ENCODE measurements around the gene MTMR2.
"Not testable (repeated sequence)": the region's sequence is repeated elsewhere in the genome, so short reads cannot be mapped to it uniquely, and the experiment has no call there.

MTMR2 gene

DNA sequence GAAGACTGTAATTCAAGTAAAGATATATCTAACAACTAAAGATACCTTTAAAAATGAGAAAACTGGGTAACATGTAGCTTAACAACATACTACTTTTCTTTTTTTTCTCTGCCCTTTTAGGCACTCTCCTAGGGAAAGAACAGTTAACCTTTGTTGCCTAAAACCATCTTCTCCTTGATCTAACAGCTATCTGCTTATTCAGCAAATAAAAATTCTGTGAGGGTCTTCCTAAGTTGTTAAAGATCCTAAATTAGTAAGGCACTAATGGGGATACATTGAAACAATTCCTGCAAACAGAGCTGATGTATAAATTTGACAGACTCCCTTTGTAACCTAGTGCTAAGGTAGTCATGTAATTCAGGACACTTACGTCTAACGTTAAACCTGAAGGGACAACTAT lies 39.1 kb downstream of the MTMR2 start:
- DNase-seq: no peak

DNA sequence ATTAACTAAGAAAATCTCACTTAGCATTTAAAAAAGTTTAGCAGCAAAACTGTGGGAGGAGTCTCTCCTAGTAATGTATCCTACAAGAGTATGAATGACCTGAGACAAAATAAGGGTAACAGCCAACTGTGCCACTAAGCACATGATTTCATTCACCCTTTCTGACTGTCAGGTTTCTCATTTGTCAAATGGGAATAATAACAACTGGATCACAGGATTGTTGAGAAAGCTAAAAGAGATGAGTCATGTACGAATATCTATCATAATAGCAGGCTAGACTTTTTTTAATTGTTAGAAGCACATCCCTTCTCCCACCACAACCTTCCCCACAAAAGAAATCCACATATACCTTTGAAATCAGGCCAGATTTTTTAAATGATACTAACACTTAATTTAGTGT lies 39.5 kb downstream of the MTMR2 start:
- no peak for DNase-seq

DNA sequence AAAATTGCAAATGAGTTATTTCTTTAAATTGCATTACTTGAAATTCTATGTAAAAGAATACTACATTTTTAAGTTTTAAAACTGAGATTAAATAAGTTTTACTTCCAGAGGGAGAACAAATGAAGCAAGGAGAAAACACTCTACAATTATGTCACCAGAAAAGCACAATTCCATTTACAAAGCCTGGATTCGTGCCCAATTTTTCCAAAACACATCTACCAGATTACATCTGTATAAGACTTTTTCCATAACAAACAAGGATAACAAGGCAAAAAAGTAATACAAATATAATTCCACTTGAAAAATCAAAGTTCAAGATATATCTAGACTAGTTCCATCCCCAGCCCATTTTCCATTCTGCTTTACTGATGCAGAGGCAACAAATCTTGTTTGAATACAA lies 40.5 kb downstream of the MTMR2 start:
- DNase-seq: no peak

DNA sequence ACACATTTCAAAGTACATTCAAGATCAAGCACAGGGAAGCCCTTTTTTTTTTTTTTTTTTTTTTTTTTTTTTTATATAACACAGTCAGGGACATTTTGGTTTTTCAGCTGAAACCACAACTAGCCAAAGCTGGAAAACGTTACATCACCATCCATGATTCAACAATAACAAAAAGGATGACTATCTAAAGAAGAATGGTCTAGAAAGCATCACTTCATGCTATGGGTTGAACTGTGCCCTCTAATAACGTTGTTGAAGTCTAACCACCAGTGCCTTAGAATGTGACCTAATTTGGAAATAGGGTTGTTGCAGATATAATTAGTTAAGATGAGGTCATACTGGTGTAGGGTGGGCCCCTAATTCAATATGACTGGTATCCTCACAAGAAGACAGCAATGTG lies 46.6 kb downstream of the MTMR2 start:
- DNase-seq: no peak

DNA sequence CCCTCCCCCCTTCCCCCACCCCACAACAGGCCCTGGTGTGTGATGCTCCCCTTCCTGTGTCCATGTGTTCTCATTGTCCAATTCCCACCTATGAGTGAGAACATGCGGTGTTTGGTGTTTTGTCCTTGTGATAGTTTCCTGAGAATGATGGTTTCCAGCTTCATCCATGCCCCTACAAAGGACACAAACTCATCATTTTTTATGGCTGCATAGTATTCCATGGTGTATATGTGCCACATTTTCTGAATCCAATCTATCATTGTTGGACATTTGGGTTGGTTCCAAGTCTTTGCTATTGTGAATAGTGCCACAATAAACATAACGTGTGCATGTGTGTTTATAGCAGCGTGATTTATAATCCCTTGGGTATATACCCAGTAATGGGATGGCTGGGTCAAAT lies 53.0 kb downstream of the MTMR2 start:
- DNase-seq: not testable (repeated sequence)

DNA sequence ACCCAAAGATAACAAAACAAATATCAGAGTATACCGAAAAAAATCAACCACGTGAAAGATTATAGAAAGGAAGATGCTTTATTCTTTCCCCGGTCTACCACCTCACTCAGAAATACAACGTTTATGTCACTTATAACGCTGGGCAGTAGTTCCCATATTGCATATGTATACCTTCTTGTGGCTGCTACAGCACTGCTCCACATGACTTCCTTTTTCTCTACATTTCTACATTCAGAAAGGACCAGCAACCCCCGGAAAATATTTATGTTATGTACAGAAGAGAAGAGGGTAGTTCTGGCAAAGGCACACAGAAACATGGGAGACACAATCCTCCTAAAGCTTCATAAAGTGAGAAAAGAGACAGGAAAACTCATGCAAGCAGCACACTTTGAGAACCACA lies 56.8 kb downstream of the MTMR2 start:
- no peak for DNase-seq

DNA sequence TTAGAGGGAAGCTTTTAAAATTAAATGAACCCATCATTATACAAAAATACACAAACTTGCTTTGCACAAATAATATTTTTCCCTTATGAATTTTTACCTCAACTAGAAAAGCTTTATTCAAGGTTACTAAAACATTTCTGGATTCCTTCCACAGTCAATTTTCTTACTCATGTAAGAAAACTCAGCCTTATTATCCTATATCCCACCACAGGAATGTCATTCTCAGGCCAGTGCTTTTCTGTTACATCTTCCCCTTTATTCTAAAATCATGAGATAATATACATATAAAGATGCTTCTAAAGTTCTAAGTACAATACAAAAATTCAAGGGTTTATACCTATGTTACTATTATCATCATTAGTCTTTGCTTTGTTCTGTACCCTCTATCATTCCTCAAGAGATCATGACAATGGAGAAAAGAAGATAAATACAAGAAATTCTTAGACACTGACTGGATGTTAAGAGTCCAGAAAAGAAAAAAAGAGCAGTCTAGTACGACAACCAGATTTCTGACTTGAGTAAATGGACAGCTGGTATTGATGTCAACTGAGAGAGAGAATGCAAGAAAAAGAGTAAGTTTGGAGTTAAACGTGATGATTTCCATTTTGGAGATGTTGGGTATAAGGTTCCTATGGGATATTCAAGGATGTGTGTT lies 60.3 kb downstream of the MTMR2 start:
- DNase-seq: no peak

DNA sequence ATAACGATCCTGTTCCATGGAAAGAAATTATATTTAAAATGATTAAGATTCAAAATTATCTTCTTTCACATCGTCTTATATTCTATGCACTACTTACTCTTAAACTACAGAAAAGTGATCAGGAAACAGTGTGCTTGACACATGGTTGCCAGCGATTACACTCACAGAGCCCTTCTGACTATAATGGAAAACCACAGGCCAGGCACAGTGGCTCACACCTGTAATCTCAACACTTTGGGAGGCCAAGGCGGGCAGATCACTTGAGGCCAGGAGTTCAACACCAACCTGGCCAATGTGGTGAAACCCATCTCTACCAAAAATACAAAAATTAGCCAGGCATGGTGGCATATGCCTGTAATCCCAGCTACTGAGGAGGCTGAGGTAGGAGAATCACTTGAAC lies 63.9 kb downstream of the MTMR2 start:
- not testable (repeated sequence) for DNase-seq

DNA sequence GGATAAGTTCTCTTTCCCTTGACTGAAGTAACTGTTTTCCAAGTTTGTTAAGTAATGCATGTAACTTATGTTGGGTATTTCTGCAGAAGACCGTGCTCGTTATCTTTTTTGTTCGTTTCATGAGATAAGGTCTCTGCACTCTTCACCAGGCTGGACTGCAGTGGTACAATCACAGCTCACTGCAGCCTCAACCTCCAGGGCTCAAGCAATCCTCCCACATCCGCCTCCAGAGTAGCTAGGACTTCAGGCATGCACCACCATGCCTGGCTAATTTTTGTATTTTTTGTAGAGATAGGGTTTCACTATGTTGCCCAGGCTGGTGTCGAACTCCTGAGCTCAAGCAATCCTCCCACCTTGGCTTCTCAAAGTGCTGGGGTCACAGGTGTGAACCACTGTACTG lies 69.5 kb downstream of the MTMR2 start:
- not testable (repeated sequence) for DNase-seq

DNA sequence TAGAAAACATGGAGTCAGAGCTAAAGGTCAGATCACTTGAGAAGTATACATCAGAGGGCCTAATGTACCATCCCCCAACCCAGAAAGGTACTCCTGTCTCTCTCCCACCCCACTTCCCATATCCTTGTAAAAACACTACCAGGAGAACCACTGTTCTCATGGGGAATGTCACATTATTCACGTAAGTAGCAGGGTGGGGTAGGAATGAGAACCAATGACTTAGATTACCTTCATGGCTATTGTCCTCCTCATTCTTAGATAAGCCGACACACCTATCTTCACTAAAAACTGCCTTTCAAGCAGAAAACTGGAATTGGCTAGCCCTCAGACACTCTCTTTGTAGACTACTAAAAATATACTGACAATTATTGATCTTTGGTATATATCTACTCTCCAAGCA lies 70.0 kb downstream of the MTMR2 start:
- no peak for DNase-seq

DNA sequence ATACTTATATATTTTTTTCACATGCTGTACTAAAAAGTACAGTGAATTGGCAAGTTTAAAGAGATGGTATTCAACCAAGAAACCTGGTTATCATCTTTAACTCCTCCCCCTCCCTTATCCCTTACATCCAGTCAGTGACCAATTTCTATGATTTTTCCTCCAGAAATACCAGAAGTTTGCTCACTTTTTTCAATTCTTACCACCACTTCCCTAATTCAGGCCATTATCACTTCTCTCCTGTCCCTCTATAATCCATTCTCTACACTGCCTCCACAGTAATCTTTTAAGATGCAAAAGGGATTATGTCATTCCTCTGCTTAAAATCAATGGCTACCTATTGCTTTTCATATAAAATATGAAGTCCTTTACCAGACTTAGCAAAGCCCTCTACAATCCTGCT lies 70.8 kb downstream of the MTMR2 start:
- DNase-seq: no peak

DNA sequence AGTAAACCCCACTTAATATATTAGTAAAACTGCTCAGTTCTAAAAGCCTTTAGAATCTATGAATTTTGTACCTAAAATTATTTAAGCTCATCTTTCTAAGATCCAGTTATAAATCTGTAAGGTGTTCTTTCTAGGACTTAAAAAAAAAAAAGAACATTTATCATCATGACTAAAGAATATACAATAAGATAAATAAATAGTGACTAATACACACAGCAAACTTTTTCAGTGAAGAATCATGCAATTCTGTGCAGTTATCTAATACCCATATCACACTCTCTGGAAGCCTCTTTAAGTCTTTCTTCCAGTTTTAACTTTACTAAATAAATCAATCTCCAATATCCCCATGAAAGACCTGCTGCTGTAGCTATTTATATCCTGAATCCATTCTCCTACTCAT lies 73.8 kb downstream of the MTMR2 start:
- no peak for DNase-seq

DNA sequence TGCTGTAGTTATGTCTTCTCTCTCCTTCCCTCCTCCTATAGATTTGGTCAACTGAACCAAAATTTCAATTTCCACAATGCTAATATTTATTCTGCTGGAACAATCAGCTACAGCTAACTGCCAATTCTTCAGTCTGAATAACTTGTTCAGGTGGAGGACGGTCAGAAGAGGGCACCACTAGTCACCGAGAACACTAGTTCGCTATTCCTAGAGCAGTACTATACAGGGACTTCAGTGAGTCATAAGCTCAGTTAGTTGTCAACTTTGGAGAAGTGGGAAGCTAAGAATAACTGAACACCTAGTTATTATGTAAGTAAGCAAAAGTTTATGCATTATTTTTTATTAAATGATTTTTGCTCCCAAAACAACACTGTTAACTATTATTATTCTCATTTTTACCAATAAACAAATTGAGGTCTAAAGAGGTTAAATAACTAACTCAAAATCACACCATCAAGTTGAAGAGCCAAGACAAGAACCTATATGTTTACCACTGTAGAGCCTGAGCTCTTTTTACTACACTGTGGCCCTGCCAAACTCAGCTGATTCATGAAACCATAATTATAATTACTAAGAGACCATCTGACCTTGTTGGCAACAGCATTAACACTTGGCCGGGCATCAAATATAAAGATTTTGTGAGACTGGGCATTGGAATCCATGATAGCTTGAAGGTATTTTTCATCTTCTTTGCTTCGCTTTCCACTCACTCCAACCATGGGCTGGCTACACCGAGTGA lies 74.7 kb downstream of the MTMR2 start:
- DNase-seq: peak in 30 of 51 donors; percentile 0 to 58 (median 27)

DNA sequence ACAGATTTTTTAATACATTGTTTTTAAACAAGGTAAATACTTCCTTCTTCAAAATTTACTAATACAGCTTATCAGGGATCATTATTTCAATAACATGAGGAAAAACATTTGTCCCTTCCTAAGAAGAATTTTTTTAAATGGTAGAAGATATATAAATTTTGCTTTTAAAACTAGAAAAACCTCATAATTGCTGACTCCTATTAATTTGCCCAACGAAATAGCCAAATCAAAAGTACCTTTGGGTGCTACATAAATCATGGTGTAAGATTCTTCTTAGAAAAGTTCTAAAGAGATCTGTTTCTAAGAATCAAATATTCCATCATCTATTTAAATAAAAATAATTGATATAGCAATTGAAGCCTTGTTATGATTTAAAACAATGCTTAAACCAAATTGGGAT lies 78.7 kb downstream of the MTMR2 start:
- no peak for DNase-seq

DNA sequence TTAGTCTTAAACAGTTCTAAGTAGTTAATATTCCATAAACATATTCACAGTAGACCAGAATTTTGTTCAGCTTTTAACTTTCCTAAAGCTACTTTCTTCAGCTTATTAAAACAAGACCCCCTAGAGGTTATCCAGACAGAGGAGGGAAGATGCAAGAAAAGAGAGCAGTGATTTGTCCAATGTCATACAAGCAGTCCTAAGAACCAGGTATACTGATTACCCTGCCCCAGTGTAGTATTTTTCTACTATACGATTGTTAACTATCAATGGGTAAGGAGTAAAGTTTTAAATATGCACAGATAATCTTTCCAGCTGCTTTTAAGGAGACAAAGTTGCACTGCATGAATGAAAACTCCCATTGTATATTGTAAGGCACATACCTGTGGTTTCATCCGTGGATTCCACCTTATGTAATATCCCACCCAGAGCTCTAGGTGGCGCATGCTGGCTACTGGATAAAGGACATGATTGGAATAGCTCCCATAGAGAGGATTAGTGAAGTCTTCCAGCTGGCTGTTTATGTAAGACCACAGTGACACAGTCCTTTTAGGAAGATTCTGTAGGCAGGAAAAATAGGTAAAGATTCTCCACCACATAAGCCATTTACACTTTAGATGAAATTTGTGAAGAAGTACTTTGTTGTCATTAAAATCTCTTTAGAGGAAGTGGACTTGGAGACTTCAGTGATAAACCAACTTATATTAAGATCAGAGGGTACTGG lies 88.0 kb downstream of the MTMR2 start:
- peak in 31 of 51 donors; percentile 1 to 69 (median 26) for DNase-seq

DNA sequence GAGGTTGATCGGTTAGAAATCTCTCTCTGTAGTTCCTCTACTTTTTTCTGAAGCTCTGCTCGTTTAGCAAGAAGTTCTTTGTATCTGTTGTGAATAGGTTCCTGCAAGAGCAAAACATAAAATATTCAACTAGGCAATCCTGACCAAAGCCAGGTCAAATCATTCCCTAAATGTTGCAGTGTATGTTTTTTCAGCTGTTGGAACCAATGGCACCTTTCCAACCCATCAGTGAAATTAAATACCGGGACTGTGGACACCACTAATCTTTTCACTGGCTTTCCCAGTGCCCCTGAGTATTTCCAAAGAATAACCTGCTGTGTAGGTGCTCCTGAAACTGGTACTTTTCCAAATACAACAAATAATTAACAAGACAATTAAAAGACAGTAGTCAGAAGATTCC lies 88.6 kb downstream of the MTMR2 start:
- no peak for DNase-seq

DNA sequence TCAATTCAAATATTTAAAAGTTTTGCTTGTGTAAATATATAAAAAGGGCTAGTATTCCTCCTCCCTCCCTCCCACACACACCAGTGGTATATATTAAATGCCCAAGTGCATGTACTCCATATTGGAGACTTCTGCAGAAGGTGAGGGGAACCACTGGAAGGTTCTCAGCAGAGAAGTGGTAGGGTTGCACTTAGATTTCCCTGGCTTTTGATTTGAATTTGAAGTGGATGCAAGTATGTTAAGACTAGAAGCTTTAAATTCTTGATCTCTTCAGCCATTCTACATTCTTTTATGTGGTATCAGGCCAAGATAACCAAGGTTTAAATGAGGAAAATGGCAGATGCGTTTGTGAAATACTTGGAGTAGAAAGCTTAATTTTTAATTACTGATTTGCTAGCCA lies 90.5 kb downstream of the MTMR2 start:
- no peak for DNase-seq

DNA sequence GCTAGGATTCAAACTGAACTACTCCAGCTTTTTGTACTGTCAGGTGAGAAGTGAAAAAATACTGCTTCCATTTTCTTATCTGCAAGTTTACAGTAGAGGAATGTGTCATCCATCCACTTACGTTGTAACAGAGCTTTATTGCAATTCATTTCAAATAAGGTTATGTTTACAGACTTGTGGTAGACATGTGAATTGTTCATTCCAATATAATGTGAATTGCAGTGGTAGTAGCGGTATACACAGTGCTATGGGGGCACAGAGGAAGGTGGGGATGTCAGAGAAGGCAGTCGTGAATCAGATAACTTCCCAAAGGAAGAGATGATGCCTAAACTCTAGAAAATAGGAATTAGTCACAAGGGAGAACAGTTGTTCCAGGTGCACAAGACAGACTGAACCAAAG lies 91.1 kb downstream of the MTMR2 start:
- DNase-seq: no peak

DNA sequence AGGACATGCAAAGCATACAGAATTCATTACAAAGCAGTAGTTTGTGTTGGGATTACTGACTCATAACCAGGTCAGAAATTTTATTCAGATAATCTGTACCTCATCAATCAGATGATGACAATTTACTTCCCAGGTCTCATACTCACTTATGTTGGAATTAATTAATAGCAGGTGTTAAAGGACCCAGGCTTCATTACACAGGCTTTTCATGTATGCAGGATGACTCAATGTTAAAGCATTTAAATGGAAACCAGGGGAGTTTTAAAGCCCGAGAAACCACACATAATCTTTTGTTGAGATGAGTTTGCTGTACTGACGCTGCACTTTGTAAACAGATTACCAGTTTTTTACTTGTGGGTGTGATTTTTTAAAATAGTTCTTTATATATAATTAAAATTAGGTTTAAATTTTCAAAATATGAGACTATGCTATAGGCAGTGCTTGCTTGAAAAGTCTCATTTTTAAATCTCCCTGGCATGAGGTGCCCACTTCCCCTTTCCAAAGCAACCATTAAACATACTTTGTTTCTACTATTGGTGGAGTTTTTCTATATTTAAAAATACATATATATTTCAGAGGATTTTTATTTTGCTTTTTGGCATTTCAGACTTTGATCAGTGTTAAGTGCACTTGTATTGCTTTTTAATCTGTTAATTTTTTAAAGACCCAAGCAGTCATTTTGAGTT lies 92.6 kb downstream of the MTMR2 start:
- DNase-seq: no peak

DNA sequence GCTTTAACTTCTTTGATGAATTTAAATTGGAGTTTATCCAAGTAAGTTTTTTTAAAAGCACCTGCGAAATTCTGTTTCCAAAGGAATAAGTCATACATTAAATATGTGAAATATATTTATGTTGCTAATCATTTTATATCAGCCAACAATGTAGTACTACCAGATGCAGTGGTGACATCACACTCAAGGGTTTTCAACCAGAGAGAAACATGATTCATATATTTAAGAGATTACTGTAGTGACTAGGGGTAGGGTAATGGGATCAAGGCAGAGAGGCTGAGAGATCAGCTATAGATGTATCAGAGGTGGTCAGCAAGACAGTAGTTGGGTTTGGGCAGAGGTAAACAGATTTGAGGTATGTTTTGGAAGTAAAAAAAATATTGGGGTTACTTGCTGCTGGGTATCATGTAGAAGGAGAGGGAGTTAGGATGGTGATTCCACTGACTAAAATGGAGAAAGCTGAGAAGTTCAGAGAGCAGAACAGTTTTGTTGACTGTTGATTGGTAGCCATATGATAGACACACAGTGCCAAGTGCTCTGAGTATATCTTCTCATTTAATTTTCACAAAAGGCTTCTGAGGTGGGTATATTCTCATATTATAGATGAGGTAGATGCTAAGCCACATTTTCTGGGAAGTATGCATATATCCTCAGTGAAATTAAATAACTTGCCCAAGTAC lies 94.2 kb downstream of the MTMR2 start:
- no peak for DNase-seq

DNA sequence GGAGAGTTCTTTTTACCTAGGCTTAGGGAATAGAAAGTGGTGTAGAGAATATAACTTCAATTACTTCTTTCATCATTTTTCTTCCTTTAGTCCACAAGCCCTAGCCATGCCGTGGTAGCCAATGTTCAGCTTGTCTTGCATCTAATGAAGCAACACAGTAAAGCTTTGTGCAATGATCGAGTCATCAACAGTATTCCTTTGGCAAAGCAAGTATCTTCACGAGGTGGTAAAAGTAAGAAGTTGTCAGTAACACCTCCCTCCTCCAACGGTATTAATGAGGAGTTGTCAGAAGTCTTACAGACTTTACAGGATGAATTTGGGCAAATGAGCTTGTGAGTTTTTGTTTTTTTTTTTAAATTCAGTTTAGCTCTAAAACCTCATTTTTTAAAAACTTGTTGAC lies 96.2 kb downstream of the MTMR2 start:
- no peak for DNase-seq

DNA sequence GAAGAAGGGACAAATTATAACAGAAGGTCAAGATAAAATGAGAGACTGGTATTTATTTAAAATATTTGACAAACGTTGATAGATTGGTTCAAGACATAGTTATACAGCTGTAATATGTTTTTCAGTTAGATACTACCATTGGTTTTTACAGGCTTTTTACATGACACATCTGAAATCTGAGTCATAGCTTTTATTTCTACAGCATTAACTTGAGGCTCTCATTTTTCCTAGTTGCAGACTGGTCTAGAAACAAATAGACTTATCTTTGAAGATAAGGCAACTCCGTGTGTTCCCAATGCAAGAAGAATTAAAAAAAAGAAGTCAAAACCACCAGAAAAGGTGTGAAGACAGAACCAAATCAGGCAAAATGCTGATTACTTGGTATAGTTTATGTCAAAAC lies 102.3 kb downstream of the MTMR2 start:
- DNase-seq: no peak

All from hypothalamus (tissue), 51 donors.